Breast epithelium (tissue), 3 donors: Measurements from ENCODE around the gene NR2C2.

Experiments
- CTCF ChIP-seq, 3 donors: fragments of 450-650 bp; IDR thresholded peaks; one replicate each; pipeline ENCODE4 v1.5.1; 2016 to 2017; ENCODE audit warnings: antibody characterized with exemption in 3 of 3, mild to moderate bottlenecking in 3 of 3, moderate library complexity in 3 of 3
- POLR2A ChIP-seq: fragments of 450-650 bp; IDR thresholded peaks from one replicate; pipeline ENCODE4 v1.6.1; 2016; ENCODE audit warnings: antibody characterized with exemption, mild to moderate bottlenecking, moderate library complexity
- POLR2AphosphoS5 ChIP-seq, 3 donors: sonication (generic); formaldehyde crosslinking; IDR thresholded peaks; one replicate each; pipeline ENCODE4 v1.6.1; 2017; ENCODE audit warnings: antibody characterized with exemption in 3 of 3

GRCh38 chr3:14920536-14920935 is 26.8 kb upstream of the NR2C2 start:
- no peak for TF ChIP-seq CTCF (IDR thresholded peaks at IDR 0.05)
- TF ChIP-seq POLR2A: no peak
- TF ChIP-seq POLR2AphosphoS5 (IDR thresholded peaks at IDR 0.05): no peak
